GM21786 (cell line): Measurements from ENCODE around the gene CPT2.
A peak's percentile ranks its signal among the peaks of the same experiment; 100 is the strongest.

ENCODE experiments used
- ATAC-seq: cut with Tn5 transposase; IDR thresholded peaks from one replicate; pipeline ENCODE4 v1.9.1; 2021; ENCODE audit not compliant: unreplicated experiment

The CPT2 gene

DNA sequence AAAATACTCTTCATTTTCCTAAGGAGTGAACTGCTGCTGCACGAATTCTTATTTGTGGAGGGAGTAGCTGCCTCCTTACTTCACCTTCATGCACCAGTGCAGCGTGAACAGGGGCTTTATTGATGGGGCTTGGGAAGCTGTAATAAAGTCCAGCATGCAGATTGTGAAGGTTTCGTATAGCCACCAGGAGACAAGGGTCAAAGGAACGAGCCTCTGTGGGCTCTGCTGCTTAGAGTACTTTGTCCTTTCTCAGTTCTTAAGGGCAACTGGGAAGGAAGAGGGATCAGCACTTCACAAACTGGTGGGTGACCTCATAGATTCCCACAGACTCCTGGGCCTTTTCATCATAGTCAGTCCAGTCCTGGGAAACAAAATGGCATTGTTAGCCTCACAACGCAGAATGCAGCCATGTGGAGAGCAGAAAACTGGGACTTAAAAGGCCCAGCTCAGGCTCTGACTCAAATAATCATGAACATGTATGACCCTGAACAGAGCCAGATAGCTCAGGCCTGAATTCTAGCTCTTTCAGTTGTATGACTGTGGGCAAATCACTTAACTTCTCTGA lies 17.8 kb downstream of the CPT2 start:
- ATAC-seq = no peak

DNA sequence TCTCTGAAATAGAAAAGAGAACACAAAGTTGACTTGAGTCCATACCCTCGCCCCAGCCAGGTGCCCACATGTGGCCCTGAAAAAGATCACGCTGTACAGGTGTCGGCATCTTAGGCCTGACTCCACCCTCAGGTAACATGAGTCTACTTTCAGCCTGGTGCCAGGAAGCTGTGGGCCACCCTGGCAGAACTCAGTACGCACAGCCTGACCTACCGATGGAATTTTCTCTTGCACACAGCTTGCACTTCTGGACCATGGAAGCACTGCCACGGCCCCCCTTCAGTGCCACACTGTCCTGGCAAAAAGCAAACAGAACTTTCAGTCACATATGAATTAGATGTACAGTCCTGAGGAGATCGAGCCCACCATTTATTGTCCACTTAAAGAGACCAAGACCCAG lies 21.6 kb downstream of the CPT2 start:
- no peak for ATAC-seq

DNA sequence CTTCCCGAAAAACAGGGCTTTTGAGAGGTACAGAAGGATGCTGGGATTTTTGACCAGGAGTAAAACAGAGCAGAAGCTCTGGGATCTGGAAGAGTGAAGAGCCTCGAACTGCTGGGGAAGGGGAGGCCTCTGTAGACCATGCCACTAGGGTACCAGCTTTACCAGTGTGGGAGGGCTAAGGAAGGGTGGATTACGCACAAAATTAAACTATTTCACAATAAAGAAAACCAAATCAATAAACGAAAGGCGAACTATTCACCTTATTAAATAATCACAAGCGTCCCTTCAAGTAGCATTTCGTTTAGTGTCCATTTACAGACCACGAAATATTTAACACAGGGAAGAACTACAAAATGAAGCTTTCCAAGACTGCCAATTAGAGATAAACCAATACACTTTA lies 23.1 kb downstream of the CPT2 start:
- ATAC-seq = no peak

DNA sequence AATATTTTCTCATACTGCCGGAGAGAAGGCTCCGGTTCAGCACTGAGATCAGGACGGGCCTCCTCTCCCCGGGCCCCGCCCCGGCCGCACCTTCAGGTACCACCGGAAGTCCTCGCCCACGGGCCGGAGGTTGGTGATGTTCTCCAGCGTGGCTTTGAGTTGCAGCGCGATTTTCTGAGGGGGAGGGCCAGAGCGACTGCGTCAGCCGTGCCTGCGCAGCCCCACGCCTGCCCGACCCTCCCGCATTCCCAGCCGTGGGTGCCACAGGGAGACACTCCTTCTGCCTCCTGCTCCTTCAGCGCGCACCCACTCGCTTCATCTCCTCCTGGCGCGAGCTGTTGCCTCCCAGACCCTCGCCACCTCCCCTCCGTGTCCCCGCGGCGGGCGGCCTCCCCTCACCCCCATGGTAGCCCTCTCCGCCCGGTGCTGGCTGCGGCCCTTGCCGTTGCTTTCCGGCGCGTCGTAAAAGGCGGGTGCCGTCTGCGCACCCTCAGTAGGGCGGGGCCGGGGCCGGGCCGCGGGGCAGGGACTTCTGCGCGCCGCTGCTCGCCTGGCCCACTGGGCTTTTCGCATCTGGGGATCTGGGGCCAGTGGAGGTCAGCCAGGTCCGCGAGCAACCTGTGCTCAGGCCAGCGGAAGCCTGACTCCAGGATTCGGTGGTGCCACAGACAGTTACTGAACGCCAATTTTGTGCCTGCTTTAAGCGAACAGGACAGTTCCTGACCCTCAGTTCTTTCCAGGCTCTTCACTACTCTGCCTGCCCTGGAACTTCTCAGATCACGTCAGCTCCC lies 23.7 kb downstream of the CPT2 start, which contains the start of gene CZIB:
CZIB (minus strand) TSS at position 464 of the 791 bp plus-strand sequence; CDS start at position 405, 59 bp downstream.
- ATAC-seq = peak; percentile 88

DNA sequence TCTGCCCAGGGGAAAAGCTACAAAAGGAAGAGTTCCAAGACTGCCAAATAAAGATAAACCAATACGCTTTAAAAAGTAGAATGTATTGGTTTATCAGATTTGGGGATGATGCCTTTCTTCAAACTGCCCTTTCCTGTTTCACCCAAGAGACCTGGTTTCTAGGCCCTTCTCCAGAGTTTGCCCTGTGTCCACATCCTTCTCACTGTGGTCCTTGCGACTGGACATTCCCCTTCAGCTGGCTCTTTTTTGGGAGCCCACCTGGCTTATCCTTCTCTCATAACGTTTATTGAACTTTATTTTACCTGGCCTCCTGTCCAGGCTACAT lies 24.3 kb downstream of the CPT2 start:
- no peak for ATAC-seq

DNA sequence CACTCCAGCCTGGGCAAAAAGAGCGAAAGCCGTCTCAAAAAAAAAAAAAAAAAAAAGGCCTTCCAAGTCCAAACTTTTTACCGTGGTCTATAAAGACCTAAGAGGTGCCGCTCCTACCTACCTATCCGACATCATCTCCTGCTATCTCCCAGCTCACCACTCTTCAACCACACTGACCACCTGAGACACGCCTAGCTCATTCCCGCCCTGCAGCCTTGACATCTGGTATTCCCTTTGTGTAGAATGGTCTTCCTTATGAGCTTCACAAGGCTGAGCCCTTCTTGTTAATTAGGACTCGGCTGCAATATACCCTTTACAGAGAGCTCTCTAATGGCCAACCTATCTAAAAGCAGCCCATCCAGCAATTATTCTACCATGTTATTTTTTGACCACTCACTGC lies 41.0 kb downstream of the CPT2 start:
- ATAC-seq = no peak

DNA sequence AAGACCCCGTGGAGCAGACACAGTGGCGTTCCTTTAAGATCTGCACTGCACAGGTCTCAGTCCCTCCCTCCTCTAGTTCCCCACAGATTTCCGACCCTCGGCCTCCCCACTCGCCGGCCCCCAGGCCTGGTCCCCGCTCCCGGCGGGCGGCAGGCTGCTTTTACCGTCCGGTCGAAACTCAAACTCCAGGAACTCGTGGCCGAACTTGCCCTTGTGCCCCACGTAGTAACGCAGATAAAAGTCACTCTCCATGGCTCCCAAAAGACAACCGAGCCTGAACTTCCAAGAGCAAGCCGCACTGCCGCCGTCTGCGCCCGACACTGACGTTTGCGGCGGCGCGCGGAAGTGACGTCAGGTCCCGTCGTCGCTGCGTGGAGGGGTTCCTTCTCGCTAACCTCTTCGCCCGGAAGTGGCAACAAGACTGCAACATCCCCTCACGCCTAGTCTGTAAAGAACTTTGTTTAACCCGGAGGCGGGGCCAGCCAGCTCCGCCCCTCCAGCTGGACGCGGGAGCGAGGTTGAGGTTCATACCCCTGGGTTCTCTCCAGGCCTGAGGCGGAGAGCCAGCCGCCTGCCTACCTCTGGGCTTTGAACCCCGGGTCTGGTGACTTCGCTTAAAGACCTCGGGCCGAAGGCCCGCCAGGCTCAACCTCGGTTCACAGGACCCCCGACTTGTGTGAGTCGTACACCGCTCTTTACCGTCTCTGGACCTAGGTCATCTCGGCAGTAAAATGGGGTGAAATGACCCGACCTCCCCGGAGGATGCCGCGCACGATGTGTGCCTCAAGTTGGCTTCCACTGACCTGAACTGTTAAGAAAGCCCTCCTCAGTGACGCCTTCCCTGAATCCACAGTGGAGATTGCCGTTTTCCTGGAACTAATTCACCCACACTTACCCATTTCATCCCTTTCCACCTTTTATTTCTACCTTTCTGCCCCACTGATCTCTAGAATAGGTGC lies 41.9 kb downstream of the CPT2 start, which contains the start of gene MAGOH:
MAGOH (minus strand) TSS at position 322 of the 959 bp plus-strand sequence; CDS start at position 252, 70 bp downstream.
- ATAC-seq = peak; percentile 99

DNA sequence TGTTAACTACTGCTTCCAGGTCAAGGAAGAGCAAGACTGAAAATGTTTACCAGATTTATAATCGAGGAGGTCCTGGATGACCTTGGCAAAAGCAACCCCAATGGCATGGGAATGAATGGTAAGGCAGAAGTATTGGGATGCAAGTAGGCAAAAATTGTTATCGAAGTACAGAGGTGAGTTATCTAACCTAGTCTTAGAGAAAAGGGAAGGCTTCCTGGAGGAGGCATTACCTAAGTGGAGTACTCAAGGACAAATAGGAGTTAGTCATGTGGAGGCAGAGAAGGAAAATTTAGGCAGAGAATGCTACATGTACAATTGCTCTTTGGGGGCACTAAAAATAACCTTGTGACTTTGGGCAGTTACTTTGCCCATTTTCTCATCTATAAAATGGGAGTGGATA lies 45.2 kb downstream of the CPT2 start:
- no peak for ATAC-seq

DNA sequence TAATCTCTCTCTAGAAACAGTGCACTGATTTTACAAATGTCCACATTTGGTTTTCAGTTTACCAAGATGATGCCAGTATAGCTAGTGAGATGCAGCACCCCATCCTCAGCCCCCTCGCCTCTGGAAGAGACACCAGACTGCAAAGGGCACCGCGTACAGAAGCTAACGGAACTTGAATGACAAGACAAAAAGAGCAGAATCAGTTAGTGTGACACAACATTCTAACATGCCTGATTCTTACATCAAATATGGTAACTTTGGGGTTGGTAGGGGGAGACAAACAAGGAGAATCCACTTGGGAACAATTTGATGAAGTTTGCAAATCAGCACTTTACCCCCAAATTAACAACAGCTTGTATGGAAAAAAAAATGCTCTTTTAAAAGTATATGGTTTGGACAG lies 45.8 kb downstream of the CPT2 start:
- ATAC-seq = no peak

DNA sequence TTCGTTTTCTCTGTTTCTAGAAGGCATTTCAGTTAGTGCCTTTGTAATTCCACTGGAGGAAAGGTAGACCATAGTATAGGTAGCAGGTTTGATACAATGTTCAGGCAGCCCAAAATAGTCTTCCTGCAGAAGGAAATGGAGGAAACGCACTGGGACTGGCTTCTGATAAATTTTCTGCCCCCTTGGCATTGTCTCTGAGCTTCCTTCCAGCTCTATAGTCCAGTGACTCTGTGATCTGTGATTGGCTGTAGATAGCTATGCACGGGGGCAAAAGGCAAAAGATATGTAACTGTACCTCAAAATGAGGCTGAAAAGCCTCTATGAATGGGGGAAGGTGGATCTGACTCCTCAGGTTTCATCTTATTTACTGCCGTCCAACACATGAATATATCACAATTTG lies 47.5 kb downstream of the CPT2 start:
- no peak for ATAC-seq

DNA sequence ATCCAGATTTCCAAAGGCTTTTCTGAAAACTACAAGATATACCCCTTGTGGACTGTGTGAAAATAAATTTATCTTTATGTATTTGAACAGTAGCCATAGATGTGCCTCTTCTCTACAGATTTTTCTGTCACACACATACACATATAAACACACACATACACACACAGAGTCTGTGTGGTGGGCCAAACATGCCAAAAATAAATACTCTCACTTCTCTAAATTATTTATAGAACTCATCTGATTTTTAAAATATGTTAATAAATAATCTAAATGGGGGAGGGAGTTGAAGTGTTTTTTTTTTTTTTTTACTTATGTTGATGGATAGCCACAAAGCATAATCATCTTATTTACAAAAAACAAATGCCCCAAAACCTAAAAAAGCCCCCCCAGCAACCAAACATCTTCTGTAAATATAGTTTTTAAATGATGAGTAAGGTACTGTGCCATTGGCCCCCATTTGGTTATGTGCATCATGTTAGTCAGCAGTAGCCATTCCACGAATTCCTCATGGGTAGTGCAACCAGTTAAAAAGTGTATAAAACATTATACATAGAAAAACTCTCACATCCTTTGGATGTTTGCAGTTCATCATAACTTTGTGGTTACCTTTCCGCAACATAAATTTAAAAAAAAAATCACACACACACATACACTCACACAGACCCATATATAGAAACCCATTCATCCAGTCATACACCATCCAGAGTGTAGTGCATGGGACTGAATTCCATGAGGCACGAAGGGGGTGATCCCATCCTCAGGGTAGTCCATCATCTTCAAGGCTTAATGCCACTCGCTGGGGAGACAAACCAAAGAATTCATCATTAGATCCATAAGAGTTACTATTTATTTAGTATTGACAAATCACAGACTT lies 49.9 kb downstream of the CPT2 start:
- no peak for ATAC-seq

DNA sequence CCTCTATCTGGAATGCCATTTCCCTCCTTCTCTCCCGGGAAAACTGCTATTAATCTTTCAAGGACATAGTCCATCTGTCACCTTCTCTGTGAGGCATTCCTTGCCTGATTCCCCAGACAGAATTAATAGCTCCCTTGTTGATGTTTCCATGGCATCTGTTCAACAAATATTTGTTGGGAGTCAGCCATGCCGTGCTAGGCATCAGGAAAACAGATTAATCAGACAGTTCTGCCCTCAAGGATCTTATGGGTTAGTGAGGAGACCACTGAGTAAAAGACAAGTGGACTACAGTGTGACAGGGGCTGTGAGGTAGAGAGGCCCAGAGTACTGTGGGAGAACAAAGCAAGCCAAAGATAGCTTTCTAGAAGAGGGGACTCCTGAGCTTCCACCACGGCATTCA lies 53.1 kb downstream of the CPT2 start:
- no peak for ATAC-seq

DNA sequence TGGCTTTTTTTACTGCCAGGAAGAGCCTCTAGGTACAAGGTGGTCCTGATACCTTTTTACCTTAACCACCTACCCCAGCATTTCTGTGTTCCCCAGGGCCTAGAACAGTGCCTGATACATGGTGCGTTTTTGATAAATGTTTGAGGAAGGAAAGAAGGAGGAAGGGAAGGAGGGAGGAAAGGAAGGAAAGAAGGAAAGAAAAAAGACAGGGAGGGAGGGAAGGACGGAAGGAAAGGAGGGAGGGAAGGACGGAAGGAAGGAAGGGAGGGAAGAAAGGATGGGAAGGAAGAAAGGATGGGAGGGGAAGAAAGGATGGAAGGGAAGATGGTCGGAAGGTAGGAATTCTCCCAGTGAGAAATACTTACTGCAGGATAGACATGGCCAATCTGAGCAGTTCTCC lies 53.7 kb downstream of the CPT2 start:
- no peak for ATAC-seq

DNA sequence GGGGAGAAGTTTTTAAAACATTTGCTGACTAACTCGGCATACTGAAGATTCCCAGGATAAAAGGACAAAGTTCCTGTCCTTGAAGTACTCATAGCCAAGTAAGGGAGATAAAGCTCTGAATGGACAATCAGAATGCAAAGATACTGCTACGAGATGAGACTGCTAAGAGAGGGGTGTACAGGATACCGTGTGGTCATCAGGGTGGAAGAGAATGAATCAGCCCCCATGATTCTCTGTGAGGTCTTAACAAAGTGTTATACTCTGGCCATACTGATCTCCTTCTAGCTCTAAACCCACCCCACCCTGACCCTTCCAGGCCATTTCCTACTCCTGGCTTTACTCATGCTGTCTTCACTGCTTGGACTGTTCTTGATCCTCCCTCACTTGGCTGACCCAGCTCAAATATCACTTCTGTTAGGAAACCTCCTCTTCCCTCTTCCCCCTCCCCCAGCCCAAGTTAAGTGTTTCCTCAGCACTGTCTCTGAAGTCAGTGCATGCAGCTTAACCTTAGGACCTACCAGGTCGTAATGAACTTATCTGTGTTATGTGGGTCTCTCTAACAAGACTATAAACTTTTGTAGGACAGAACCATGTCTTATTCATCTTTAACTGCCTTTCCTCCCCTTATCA lies 57.5 kb downstream of the CPT2 start:
- no peak for ATAC-seq

DNA sequence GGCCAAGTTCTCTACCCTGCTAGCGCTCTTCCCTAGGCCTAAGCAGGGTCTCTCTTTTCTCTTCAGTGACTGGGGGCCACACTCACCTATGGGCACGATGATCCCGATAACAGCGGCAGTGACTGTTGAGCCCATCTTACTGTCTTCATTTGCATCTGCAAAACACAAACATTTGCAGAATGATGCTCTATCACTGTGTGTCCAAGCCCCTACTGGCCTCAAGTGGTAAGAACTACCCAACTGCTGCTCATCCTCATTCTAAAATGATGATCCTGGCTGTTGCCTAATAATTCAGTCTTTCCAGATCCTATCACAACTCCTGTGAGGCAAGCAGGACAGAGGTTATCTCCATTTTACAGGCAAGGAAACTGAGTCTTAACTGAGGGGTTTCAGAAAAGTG lies 58.4 kb downstream of the CPT2 start:
- ATAC-seq = no peak

DNA sequence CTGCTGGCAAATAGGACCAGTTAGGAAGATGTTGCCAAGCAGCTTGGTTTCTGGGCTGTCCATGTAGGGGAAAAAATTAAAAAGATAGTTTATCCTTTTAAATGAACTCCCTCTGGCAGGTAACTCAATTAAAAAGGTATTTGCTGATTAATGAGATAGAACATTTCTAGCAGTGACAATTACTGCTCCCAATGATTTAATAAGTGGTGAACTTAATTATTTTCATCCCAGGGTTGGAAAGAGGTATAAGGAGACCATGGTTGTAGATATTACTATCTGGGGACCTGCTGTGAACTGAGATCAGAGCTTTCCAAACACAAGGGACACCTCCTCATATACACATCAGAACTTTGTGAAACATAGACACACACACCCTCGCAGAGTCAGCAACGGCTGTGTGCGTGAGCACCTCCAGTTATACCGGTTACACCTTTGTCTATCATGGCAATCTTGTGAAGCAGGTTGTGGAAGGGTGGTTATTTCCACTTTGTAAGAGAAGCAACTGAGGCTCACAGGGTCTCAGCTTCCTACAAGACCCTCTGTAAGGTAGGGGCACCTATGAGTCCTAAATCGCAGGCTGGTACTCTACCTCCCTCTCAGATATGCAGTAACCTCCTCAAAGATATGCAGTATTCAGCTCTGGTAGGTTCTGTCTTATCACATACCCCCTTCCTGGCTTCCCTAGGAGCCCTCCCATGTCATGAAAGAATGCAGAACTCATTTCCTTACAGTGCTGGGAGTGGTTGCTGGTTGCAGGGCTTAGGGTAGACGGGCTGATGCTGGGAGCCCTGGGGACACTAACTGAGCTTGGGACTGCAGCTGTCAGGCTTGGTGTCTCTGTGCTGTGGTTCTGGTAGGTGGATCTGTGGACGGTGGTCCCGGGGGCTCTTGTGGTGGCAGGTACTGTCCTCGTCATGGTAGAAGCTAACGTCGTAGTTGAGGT lies 60.2 kb downstream of the CPT2 start:
- no peak for ATAC-seq

DNA sequence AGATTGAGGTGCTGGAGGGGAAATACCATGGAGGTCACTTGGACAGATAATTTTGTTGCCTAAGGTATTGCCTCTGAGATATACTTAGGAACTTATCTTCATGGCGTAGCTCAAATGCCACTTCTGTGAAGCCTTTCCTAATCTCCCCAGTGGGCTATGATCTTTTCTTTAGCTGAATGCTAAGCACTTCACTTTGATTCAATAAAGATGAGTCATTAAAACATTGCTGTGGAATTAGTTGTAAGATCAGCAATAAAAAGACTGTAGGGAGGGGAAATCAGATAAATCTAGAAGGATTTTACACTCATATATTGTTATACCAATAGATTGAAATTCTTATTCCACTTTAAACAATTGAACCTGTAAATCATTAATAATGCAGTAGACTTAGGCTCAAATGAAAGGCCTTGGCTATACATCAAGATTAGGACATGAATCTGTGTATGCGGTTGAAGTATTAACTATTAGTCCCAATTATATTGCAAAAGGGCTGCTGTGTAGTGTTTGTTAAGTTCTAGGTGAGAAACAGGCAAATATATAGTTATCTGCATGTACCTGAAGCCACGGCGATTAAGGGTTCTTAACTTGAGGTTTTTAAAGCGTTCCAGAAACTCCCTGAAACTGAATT lies 60.9 kb downstream of the CPT2 start:
- ATAC-seq = no peak

DNA sequence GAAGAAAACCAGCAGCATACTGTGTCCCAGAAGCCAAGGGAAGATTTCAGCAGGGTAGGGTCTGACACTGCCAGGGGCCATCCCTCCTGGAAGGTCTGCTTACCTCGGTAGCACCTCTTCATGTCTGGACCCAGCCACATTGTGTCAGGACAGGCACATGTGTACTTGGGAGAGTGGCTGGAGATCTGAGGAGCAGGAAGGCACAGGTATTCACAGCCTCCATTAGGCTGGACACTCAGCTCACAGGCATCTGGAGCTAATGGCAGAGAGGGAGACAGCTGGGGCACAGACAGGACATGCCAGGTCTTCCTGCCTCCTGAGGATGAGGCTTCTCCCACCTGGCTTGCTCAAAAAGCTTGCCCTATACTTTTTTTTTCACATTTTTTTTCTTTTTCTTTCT lies 61.6 kb downstream of the CPT2 start:
- no peak for ATAC-seq

DNA sequence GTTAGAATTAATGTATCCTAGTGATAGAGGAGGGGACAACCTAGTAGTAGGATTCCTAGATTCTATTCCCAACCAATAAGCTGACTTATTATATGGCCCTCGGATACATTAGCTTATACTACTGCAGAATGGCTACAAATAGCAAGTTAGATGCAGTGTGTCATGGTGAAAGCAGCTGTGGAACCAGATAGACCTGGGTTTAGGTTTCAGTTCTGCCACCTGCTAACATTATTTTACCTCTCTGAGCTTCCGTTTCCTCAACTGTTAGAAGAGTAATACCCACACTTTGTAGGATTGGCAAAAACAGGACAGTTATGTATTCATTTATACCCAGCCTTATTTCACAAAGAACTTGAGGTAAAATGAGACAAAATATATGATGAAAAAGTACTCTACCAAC lies 63.3 kb downstream of the CPT2 start:
- ATAC-seq = no peak
